ENCODE results near the gene RPL14. TPM values are rescaled to one million over a fixed set of nuclear protein-coding genes. Genes with fewer than 3 reads are reported as not detected.
A peak's percentile ranks its signal among the peaks of the same experiment; 100 is the strongest.

Gene RPL14
- total and polyA plus RNA-seq, 10 of the 15 experiments (the other 5 are each of a cell fraction or from before 2014, with no cell fraction given) = 530 to 3,008 (median 1,136) TPM

GRCh38 chr3:40456940-40457823 lies at the start of gene RPL14 (continued):
- no peak for TF ChIP-seq REST (IDR thresholded peaks at IDR 0.05; ENCODE audit: low read depth, low read length)
- TF ChIP-seq YY1 (IDR thresholded peaks at IDR 0.05; ENCODE audit: low read depth, low read length) = peak; percentile 98
- TF ChIP-seq MTA3 (IDR thresholded peaks at IDR 0.05; ENCODE audit: borderline replicate concordance, low read length) = no peak
- no peak for TF ChIP-seq MEF2B (IDR thresholded peaks at IDR 0.05; ENCODE audit: partially characterized antibody, poor library complexity, severe bottlenecking)
- 0 out of 2 replicates have a peak, but pooled peaks have one; percentile 16 for TF ChIP-seq PAX5 (IDR thresholded peaks at IDR 0.05; ENCODE audit: borderline replicate concordance, low read depth, low read length)
- peak; percentile 40; the same call in 1 of the 2 replicates for TF ChIP-seq EED (IDR thresholded peaks at IDR 0.05; ENCODE audit: low read depth)
- TF ChIP-seq ZBED1 (IDR thresholded peaks at IDR 0.05; ENCODE audit: borderline replicate concordance) = 0 out of 2 replicates have a peak, but pooled peaks have one; percentile 15
- TF ChIP-seq, protein P1, sequence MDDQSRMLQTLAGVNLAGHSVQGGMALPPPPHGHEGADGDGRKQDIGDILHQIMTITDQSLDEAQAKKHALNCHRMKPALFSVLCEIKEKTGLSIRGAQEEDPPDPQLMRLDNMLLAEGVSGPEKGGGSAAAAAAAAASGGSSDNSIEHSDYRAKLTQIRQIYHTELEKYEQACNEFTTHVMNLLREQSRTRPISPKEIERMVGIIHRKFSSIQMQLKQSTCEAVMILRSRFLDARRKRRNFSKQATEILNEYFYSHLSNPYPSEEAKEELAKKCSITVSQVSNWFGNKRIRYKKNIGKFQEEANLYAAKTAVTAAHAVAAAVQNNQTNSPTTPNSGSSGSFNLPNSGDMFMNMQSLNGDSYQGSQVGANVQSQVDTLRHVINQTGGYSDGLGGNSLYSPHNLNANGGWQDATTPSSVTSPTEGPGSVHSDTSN (IDR thresholded peaks at IDR 0.05; ENCODE audit: insufficient replicate concordance, low read depth, low read length) = no peak
- TF ChIP-seq NFIC (IDR thresholded peaks at IDR 0.05; ENCODE audit: low read depth, low read length) = no peak
- peak; percentile 79 for TF ChIP-seq DPF2 (IDR thresholded peaks at IDR 0.05)
- TF ChIP-seq SMAD1 (IDR thresholded peaks at IDR 0.05; ENCODE audit: low read depth, partially characterized antibody) = peak; percentile 81
- TF ChIP-seq, protein P2, sequence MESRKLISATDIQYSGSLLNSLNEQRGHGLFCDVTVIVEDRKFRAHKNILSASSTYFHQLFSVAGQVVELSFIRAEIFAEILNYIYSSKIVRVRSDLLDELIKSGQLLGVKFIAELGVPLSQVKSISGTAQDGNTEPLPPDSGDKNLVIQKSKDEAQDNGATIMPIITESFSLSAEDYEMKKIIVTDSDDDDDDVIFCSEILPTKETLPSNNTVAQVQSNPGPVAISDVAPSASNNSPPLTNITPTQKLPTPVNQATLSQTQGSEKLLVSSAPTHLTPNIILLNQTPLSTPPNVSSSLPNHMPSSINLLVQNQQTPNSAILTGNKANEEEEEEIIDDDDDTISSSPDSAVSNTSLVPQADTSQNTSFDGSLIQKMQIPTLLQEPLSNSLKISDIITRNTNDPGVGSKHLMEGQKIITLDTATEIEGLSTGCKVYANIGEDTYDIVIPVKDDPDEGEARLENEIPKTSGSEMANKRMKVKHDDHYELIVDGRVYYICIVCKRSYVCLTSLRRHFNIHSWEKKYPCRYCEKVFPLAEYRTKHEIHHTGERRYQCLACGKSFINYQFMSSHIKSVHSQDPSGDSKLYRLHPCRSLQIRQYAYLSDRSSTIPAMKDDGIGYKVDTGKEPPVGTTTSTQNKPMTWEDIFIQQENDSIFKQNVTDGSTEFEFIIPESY (IDR thresholded peaks at IDR 0.05) = no peak
- no peak for TF ChIP-seq CTCF (IDR thresholded peaks at IDR 0.05 in 2 of 3, conservative IDR thresholded peaks at IDR 0.05 in 1 of 3; ENCODE audit: control insufficient read depth in 2 of 3, extremely low read depth in 1 of 3, insufficient read depth in 1 of 3, low read depth in 3 of 3, low read length in 3 of 3)
- TF ChIP-seq ZNF207 (IDR thresholded peaks at IDR 0.05; ENCODE audit: borderline replicate concordance) = no peak
- peak in 1 of 2 experiments; percentile 46; a peak in 1 of 4 replicates for TF ChIP-seq ETV6 (conservative IDR thresholded peaks at IDR 0.05 in 1 of 2, IDR thresholded peaks at IDR 0.05 in 1 of 2; ENCODE audit: borderline replicate concordance in 1 of 2, low read depth in 1 of 2)
- no peak for TF ChIP-seq NR2C1 (IDR thresholded peaks at IDR 0.05)

All from GM12878 (cell line).